ENCODE results near the gene CCNG2.
"Not testable (repeated sequence)": the region's sequence is repeated elsewhere in the genome, so short reads cannot be mapped to it uniquely, and the experiment has no call there.

Gene CCNG2

GRCh38 chr4:77127215-77127614 lies 29.8 kb upstream of the CCNG2 start:
- TF ChIP-seq CTCF (IDR thresholded peaks at IDR 0.05; ENCODE audit: low read depth, low read length, missing control alignments): no peak
- Histone ChIP-seq H3K36me3 (replicated peaks) (no peaks in the 10 kb centered on the region), H3K4me3 (ENCODE audit: low read depth, low read length) (no peak overlapping the region), H3K27ac (no peak overlapping the region), H3K27me3 (replicated peaks) (peaks cover 3% of the 10 kb centered on the region)
- no peak for DNase-seq
- in situ Hi-C loops (cut with HindIII; ENCODE audit: low pct_ligation_motif_present, low sequenced_read_pairs): no loop called here

- H3K27ac ChIP-seq: no peak overlapping the region
- DNase-seq: no peak
- H3K36me3 ChIP-seq (replicated peaks): no peaks in the 10 kb centered on the region
- no peak overlapping the region for H3K4me3 ChIP-seq (ENCODE audit: low read depth, low read length)
- H3K27me3 ChIP-seq (replicated peaks): peaks cover 3% of the 10 kb centered on the region
- no peak for TF ChIP-seq CTCF (IDR thresholded peaks at IDR 0.05; ENCODE audit: low read depth, low read length, missing control alignments)
- in situ Hi-C loops (cut with HindIII; ENCODE audit: low pct_ligation_motif_present, low sequenced_read_pairs): no loop called here
Observed at GRCh38 chr4:77127837-77128621, 29.0 kb upstream of the CCNG2 start.

GRCh38 chr4:77132652-77133312 lies 24.2 kb upstream of the CCNG2 start:
- no peak for DNase-seq

GRCh38 chr4:77137448-77137847 lies 19.6 kb upstream of the CCNG2 start:
- DNase-seq; H3K36me3 ChIP-seq (replicated peaks); H3K27me3 ChIP-seq (replicated peaks); in situ Hi-C loops (cut with HindIII; ENCODE audit: low pct_ligation_motif_present, low sequenced_read_pairs); H3K4me3 ChIP-seq (ENCODE audit: low read depth, low read length); H3K27ac ChIP-seq: not testable (repeated sequence)

More at GRCh38 chr4:77132652-77133312, 24.2 kb upstream of the CCNG2 start:
- no peak for TF ChIP-seq CTCF (IDR thresholded peaks at IDR 0.05; ENCODE audit: low read depth, low read length, missing control alignments)
- H3K4me3 ChIP-seq (ENCODE audit: low read depth, low read length): no peak overlapping the region
- in situ Hi-C loops (cut with HindIII; ENCODE audit: low pct_ligation_motif_present, low sequenced_read_pairs): no loop called here
- no peak overlapping the region for H3K27ac ChIP-seq
- H3K36me3 ChIP-seq (replicated peaks): no peaks in the 10 kb centered on the region
- H3K27me3 ChIP-seq (replicated peaks): no peaks in the 10 kb centered on the region

- DNase-seq: no peak
- in situ Hi-C loops (cut with HindIII; ENCODE audit: low pct_ligation_motif_present, low sequenced_read_pairs): no loop called here
Observed at GRCh38 chr4:77141964-77142645, 14.9 kb upstream of the CCNG2 start.

More at GRCh38 chr4:77141964-77142645, 14.9 kb upstream of the CCNG2 start:
- H3K36me3 ChIP-seq (replicated peaks): no peaks in the 10 kb centered on the region
- TF ChIP-seq CTCF (IDR thresholded peaks at IDR 0.05; ENCODE audit: low read depth, low read length, missing control alignments): no peak
- H3K27ac ChIP-seq: no peak overlapping the region
- H3K27me3 ChIP-seq (replicated peaks): no peaks in the 10 kb centered on the region
- no peak overlapping the region for H3K4me3 ChIP-seq (ENCODE audit: low read depth, low read length)

Data from brain microvascular endothelial cell (primary cell).